MG63 (cell line): ENCODE measurements around the gene ZSCAN2. TPM values are rescaled to one million over a fixed set of nuclear protein-coding genes. Genes with fewer than 3 reads are reported as not detected.
"Not testable (repeated sequence)": the region's sequence is repeated elsewhere in the genome, so short reads cannot be mapped to it uniquely, and the experiment has no call there.

Source experiments
- DNase-seq: peaks from one replicate; pipeline ENCODE4 v3.0.0-alpha.2; 2020
- H3K27me3 ChIP-seq: fragments of 250-450 bp; sonication (Bioruptor Pico); 2 replicates; pipeline ENCODE4 v1.5.1; 2020; ENCODE audit warnings: mild to moderate bottlenecking, moderate library complexity
- H3K36me3 ChIP-seq: fragments of 250-450 bp; sonication (Bioruptor Pico); 2 replicates; pipeline ENCODE4 v1.5.1; 2020; ENCODE audit warnings: mild to moderate bottlenecking, moderate library complexity
- H3K4me3 ChIP-seq: fragments of 250-450 bp; sonication (Bioruptor Pico); 2 replicates; pipeline ENCODE4 v1.5.1; 2020; ENCODE audit warnings: mild to moderate bottlenecking, moderate library complexity
- H3K9me3 ChIP-seq: fragments of 250-450 bp; sonication (Bioruptor Pico); 2 replicates; pipeline ENCODE4 v1.5.1; 2020; ENCODE audit warnings: mild to moderate bottlenecking, moderate library complexity
- total RNA-seq: library from RNA; depleted of rRNA; stranded (reverse); fragments of >200 nt; shearing (Covaris generic); gene quantifications from 2 replicates; pipeline ENCODE4 v1.2.3, GENCODE V29; 2014; ENCODE audit warnings: low replicate concordance

Gene ZSCAN2
- total RNA-seq, 1 experiment from 2014 or later: 11.0 TPM

DNA sequence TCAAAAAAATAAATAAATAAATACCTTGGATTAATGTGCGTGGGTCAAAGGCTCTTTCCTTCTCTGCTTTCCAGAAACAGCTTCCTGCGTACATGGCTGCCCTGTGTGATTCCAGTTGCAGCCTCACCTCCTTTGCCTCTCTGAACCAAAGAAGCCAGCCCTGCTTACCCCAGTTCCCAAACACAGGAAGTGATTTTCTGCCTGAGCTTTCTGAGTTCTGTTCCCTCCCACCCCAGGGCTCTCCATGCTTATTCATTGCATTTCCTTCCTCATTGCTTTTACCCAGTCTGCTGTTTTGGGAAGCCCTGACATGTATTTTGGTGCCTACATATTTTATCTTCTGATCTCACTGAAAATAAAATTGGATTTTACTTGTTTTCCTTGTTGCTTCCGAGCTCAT lies 15.4 kb downstream of the ZSCAN2 start:
- H3K4me3 ChIP-seq: no peak overlapping the region
- peaks cover 5% of the 10 kb centered on the region for H3K36me3 ChIP-seq
- peaks cover 13% of the 10 kb centered on the region for H3K9me3 ChIP-seq
- no peak for DNase-seq
- H3K27me3 ChIP-seq: no peaks in the 10 kb centered on the region

GRCh38 chr15:84620626-84621025 lies 19.8 kb downstream of the ZSCAN2 start:
- Histone ChIP-seq H3K36me3 (peaks cover 25% of the 10 kb centered on the region), H3K27me3 (no peaks in the 10 kb centered on the region), H3K4me3 (no peak overlapping the region), H3K9me3 (peaks cover 30% of the 10 kb centered on the region)
- DNase-seq: no peak

DNA sequence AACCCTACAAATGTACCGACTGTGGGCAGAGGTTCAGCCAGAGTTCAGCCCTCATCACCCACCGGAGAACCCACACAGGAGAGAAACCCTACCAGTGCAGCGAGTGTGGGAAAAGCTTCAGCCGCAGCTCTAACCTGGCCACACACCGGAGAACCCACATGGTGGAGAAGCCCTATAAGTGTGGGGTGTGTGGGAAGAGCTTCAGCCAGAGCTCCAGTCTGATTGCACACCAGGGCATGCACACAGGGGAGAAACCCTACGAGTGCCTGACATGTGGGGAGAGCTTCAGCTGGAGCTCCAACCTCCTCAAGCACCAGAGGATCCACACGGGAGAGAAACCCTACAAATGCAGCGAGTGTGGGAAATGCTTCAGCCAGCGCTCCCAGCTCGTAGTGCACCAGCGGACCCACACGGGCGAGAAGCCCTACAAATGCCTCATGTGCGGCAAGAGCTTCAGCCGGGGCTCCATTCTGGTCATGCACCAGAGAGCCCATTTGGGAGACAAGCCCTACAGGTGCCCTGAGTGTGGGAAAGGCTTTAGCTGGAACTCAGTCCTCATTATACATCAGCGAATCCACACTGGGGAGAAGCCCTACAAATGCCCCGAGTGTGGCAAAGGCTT lies 20.7 kb downstream of the ZSCAN2 start:
- Histone ChIP-seq H3K36me3 (peaks cover 25% of the 10 kb centered on the region), H3K4me3 (no peak overlapping the region), H3K27me3 (no peaks in the 10 kb centered on the region), H3K9me3 (peaks cover 30% of the 10 kb centered on the region)
- no peak for DNase-seq

- Histone ChIP-seq H3K4me3 (no peak overlapping the region), H3K9me3 (peaks cover 30% of the 10 kb centered on the region), H3K36me3 (peaks cover 25% of the 10 kb centered on the region), H3K27me3 (no peaks in the 10 kb centered on the region)
- no peak for DNase-seq
These were observed 23.6 kb downstream of the ZSCAN2 start for GRCh38 chr15:84624359-84624758.

DNA sequence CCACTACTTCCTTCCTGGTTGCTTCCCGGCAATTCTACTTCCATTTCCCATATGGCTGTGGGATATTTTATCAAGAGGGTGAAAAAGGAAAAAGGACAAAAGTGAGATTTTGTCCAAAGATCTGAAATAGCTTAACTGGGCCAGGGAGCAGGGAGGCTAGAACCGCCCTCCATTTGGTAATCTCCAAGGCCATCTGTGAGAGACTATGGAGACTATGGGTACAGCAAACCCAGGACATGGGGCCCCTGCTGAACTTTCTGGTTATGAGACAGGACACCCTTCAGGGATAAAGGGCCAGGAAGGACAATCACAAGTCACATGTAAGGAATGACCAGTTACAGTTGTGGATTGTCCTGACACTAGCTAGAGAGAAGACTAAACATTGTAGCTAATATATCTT lies 24.3 kb downstream of the ZSCAN2 start:
- no peak overlapping the region for H3K4me3 ChIP-seq
- peaks cover 25% of the 10 kb centered on the region for H3K36me3 ChIP-seq
- peaks cover 29% of the 10 kb centered on the region for H3K9me3 ChIP-seq
- H3K27me3 ChIP-seq: no peaks in the 10 kb centered on the region
- DNase-seq: no peak

GRCh38 chr15:84629033-84629432 lies 28.2 kb downstream of the ZSCAN2 start:
- H3K36me3 ChIP-seq: no peaks in the 10 kb centered on the region

DNA sequence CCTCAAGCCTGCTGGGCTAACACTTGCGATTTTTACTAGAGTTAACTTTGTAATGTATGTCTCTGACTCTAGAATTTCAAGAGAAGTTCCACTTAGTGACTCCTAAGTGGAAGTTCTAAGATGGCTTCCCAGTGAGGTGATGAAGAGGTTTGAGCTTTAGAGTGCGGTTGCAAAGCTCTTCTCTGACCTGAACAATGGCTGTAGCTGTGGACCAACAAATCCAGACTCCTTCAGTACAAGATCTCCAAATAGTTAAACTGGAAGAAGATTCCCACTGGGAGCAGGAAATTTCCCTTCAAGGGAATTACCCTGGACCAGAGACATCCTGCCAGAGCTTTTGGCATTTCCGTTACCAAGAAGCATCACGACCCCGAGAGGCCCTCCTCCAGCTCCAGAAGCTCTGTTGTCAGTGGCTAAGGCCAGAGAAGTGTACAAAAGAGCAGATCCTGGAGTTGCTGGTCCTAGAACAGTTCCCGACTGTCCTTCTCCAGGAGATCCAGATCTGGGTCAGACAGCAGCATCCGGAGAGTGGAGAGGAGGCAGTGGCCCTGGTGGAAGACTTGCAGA lies 31.0 kb downstream of the ZSCAN2 start:
- Histone ChIP-seq H3K36me3 (peaks cover 3% of the 10 kb centered on the region; the same call in 1 of the 2 replicates), H3K9me3 (no peaks in the 10 kb centered on the region), H3K27me3 (no peaks in the 10 kb centered on the region), H3K4me3 (peak overlapping the region; percentile 88)
- DNase-seq: peak; percentile 20

More at GRCh38 chr15:84629033-84629432, 28.2 kb downstream of the ZSCAN2 start:
- no peak for DNase-seq
- no peak overlapping the region for H3K4me3 ChIP-seq
- H3K9me3 ChIP-seq: no peaks in the 10 kb centered on the region
- no peaks in the 10 kb centered on the region for H3K27me3 ChIP-seq

DNA sequence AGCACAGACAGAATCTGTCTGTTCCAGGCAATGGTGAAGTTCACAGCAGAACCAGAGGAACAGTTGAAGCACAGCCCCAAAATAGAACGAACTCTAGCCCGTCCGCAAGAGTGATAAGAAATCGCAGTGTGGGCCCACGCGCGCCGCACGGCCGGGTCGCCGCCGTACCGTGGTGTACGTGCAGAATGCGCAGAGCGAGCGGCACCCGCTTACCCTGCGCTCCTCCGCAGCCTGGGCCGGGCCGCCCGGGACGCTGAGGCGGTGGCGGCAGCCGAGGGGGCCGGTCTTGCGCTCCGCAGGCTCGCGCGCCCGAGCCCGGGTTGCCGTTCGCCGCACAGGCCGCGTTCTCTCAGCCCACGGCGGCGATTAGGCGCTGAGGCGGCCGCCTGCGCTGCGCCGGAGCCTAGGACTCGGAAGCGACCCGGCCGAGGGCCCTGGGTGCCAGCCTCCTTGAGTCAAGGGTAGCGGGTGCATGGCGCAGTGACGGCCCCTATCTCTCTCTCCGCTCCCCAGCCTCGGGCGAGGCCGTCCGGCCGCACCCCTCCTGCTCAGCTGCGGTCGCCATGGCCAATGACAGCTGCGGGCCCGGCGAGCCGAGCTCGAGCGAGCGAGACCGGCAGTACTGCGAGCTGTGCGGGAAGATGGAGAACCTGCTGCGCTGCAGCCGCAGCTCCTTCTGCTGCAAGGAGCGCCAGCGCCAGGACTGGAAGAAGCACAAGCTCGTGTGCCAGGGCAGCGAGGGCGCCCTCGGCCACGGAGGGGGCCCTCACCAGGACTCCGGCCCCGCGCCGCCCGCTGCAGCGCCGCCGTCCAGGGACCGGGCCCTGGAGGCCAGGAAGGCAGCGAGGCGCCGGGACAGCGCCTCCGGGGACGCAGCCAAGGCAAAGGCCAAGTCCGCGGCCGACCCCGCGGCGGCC lies 32.8 kb downstream of the ZSCAN2 start:
- Histone ChIP-seq H3K36me3 (peaks cover 3% of the 10 kb centered on the region; the same call in 1 of the 2 replicates), H3K27me3 (no peaks in the 10 kb centered on the region), H3K9me3 (no peaks in the 10 kb centered on the region), H3K4me3 (peak overlapping the region; percentile 56)
- peak; percentile 70 for DNase-seq

- Histone ChIP-seq H3K27me3 (no peaks in the 10 kb centered on the region), H3K9me3 (no peaks in the 10 kb centered on the region), H3K36me3 (peaks cover 7% of the 10 kb centered on the region), H3K4me3 (peak overlapping the region; percentile 56)
- DNase-seq: no peak
These were observed 33.5 kb downstream of the ZSCAN2 start for GRCh38 chr15:84634228-84634837.

DNA sequence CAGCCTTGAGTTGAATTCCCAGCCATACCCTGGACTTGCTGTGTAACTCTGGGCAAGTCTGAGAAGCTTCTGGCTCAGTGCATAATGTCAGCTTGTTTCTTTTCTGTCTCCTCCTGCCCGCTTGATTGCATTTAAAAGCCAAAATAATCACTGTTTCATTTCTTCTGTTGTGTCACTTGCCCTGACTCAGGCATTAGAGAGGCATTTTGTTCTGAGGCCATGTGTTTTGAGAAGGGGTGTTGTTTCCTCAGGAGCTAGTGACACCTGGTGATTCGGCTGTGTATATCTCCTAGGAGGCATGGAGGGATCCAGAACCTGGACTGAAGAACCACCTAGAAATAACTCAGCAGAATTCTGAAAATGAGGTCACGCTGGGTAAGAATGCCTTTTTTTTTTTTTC lies 37.3 kb downstream of the ZSCAN2 start:
- Histone ChIP-seq H3K36me3 (peaks cover 42% of the 10 kb centered on the region), H3K27me3 (no peaks in the 10 kb centered on the region), H3K4me3 (no peak overlapping the region), H3K9me3 (no peaks in the 10 kb centered on the region)
- DNase-seq: no peak

GRCh38 chr15:84641871-84642270 lies 41.1 kb downstream of the ZSCAN2 start:
- peaks cover 70% of the 10 kb centered on the region for H3K36me3 ChIP-seq
- not testable (repeated sequence) for H3K4me3 ChIP-seq, DNase-seq, H3K9me3 ChIP-seq, H3K27me3 ChIP-seq

DNA sequence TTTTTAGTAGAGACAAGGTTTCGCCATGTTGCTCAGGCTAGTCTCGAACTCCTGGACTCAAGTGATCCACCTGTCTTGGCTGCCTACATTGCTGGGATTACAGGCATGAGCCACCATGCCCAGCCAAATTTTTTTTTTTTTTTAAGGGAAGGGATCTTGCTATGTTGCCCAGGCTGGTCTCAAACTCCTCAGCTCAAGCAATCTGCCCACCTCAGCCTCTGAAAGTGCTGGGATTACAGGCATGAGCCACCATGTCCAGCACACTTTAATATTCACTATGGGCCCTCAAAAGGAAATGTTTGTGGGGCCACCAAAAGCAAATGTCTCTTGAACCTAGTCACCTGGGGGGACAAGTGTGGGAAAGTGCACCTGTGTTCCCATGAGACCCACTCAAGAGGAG lies 41.8 kb downstream of the ZSCAN2 start:
- not testable (repeated sequence) for H3K27me3 ChIP-seq, H3K4me3 ChIP-seq, H3K9me3 ChIP-seq, DNase-seq
- H3K36me3 ChIP-seq: peaks cover 77% of the 10 kb centered on the region

- DNase-seq: no peak
- Histone ChIP-seq H3K9me3 (no peaks in the 10 kb centered on the region), H3K4me3 (no peak overlapping the region), H3K36me3 (peaks cover 89% of the 10 kb centered on the region), H3K27me3 (no peaks in the 10 kb centered on the region)
These were observed 43.0 kb downstream of the ZSCAN2 start for GRCh38 chr15:84643838-84644237.

DNA sequence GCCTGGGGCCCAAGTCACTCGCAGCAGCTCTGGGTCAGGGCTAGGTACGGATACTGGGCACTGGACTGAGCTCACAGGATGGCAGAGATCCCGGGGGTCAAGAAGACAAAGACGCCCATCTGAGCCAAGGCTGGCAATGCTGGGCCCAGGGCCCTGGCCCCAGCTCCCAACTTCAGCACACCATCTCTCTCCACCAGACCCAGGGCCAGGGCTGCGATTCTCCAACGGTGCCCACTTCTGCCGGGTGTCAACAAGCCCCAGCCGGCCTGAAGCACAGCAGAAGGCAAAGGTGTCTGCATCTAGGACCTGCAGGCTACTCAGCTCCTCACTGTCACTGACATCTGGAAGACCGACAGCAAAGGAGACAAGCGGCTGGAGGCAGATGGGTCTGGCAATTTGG lies 44.7 kb downstream of the ZSCAN2 start:
- Histone ChIP-seq H3K9me3 (no peaks in the 10 kb centered on the region), H3K4me3 (no peak overlapping the region), H3K36me3 (peaks cover 90% of the 10 kb centered on the region), H3K27me3 (no peaks in the 10 kb centered on the region)
- DNase-seq: no peak

- peaks cover 91% of the 10 kb centered on the region for H3K36me3 ChIP-seq
These were observed 45.2 kb downstream of the ZSCAN2 start for GRCh38 chr15:84645997-84646396.

DNA sequence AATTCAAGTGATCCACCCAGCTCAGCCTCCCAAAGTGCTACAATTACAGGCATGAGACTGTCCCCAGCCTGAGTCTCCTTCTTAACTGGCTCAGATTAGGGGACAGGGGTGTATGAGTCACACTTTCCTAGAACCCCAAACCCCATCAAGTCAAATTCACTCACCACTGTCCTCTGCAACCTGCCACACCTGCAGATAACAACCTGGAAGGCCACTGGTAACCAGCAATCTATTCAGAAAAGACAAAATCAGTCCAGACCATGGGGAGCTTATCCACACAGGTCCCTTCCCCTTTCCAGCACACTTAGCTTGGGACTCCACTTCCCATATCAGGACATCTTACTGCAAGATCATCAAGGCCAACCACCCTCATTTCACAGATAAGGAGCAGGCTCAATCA lies 46.9 kb downstream of the ZSCAN2 start:
- H3K9me3 ChIP-seq: no peaks in the 10 kb centered on the region
- H3K27me3 ChIP-seq: no peaks in the 10 kb centered on the region
- no peak for DNase-seq
- no peak overlapping the region for H3K4me3 ChIP-seq
- peaks cover 93% of the 10 kb centered on the region for H3K36me3 ChIP-seq

More at GRCh38 chr15:84645997-84646396, 45.2 kb downstream of the ZSCAN2 start:
- no peak overlapping the region for H3K4me3 ChIP-seq
- no peak for DNase-seq
- no peaks in the 10 kb centered on the region for H3K9me3 ChIP-seq
- H3K27me3 ChIP-seq: no peaks in the 10 kb centered on the region

DNA sequence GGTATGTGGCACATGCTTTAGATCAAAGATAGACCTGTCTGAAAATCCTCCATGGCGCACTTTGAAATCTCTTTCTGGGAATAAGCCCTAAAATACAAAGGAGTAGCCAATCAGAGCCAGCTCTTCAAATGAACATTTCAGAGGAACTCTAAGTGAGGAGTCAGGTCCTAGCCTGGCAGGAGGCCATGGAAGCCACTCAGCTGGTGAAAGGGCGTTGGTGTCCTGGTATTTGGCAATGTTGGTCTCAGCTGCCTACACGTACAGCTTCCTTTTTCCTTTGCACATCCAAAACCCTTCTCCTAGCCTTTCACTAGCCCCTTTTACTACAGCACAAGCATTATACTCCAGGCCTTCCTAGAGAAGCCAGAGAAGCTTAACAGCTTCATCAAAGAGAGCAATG lies 47.7 kb downstream of the ZSCAN2 start:
- H3K4me3 ChIP-seq: no peak overlapping the region
- H3K27me3 ChIP-seq: no peaks in the 10 kb centered on the region
- no peak for DNase-seq
- peaks cover 93% of the 10 kb centered on the region for H3K36me3 ChIP-seq
- H3K9me3 ChIP-seq: no peaks in the 10 kb centered on the region
